ENCODE results near the gene UNC13D.
A peak's percentile ranks its signal among the peaks of the same experiment; 100 is the strongest.
"Not testable (repeated sequence)": the region's sequence is repeated elsewhere in the genome, so short reads cannot be mapped to it uniquely, and the experiment has no call there.

Gene UNC13D

DNA sequence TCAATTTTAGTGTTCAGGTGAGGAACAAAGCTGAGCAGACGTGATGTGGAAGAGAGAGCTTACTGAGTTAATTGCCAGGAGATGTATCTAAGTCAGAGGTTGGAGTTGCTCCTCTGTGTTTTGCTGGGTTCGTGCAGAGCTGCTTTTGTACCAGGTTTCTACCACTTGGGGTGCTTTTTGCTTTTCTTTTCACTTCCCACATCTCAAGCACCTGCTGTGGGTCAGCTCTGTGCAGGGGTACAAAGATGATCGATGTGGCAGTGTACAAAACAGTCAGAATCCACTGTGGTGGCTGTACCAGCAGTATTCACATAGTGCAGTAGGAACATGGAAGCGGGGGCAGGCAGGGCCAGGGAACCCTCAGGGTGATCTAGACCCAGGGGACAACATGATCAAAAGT lies 44.8 kb downstream of the UNC13D start:
- no peak for DNase-seq (ENCODE audit: low read depth in 2 of 2)

GRCh38 chr17:75795820-75796607 lies 48.2 kb downstream of the UNC13D start:
- DNase-seq (ENCODE audit: low read depth in 2 of 2), result no peak

DNA sequence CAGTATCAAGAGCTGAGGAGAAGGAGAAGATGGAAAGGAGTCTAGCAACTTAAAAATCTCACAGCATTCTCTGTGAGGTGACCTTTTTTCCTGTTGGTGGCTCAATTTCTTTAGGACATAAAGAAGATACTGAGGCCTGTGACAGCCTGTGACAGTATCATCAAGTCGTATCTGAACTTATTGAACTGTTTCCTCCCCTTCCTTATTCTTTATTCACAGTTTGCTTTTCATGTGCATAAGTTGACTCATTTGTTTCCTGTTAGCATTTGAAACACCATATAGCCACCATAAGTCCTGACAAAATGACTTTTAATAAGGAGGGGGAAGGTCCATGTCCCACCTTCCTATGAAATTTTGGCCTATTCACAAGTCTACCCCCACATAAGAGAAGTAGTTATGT lies 50.7 kb downstream of the UNC13D start:
- DNase-seq (ENCODE audit: low read depth in 2 of 2), result no peak

DNA sequence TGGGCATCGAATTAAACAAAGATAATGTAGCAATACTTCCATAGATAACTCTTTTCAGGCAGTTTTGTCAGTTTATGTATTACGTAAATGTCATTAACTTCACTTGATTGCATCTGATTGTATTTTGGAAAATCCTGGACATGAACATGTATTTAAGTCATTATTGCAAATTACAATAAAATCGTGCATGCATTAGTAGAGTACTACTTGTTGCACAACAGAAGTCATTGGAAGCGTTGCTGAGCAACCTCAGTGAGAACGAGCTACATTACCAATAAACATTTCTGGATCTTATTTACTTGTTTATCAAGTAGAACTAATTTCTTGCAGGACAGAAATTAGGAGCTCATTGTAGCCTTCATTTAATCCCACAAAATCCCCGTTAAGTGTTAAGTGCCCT lies 53.0 kb downstream of the UNC13D start:
- DNase-seq (ENCODE audit: low read depth in 2 of 2), result no peak

- no peak for DNase-seq (ENCODE audit: low read depth in 2 of 2)
Measured at GRCh38 chr17:75785016-75785890, 59.0 kb downstream of the UNC13D start.

- peak; percentile 89 to 91 for DNase-seq (ENCODE audit: low read depth in 2 of 2)
Measured at GRCh38 chr17:75784473-75785015, 59.7 kb downstream of the UNC13D start, which contains the start of gene UNK. Gene UNK, plus strand, starts transcription at chr17:75784806. Its CDS starts 75 bp downstream, at chr17:75784881.

DNA sequence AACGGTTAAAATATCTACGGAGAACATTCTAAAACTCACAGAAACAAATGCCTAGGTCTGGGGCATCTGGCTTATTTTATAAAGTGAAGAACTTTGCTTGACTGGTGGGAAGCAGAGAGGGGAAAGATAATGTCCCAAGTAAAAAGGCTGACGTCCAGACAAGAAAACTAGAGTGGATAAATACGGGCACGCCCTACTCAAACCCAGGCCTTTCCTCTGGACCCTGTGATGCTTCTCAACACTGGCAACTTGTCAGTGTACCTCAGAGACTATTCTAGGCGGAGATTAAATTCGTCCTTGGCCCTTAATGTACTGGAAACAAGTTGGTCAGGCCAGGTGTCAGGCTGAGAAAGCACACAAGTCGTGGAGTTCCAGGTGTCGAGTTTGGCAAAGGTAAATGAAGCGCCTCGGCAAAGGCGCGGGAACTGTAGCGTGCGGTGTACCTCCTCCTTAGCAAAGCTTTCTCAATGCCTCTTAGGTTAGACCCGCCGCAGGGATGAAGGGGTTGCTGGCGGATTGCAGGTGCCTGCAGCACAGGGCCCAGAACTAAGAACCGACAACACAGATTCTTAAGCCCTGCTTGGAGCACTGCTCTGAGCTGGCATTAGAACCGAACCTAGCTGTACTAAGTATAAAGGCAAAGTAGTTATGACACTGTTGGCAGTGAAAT lies 60.3 kb downstream of the UNC13D start:
- no peak for DNase-seq (ENCODE audit: low read depth in 2 of 2)

DNA sequence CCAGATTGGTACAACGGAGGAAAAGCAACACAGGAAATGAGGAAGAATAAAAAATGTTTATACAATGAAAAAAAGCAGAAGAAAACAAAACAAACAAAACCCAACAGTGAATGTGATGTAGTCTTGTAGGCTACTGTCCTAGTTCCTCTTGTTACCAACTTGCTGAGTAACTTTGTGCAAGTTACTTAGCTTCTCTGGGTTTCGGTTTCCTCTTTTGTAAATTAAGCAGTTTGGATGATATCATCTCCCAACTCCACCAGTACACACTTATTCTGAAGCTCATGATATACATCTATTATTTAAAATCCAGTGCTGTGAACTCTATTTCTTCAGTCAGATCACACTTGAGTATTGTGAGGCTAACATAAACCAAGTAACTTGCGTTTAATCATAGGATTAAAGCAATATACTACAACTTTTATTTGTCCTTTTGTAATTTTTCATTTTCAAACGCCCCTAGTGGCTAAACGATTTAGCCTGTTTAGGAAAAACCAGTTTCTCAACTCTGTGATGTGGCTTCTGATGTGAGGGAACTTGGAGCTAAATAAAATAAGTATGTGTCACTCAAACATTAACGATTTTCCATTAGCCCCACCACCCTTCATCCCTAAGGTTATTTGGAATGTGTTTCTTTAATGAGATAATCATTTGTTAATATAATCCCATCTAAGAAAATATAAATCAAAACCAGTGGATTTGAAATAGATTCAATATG lies 61.0 kb downstream of the UNC13D start:
- no peak for DNase-seq (ENCODE audit: low read depth in 2 of 2)

- no peak for DNase-seq (ENCODE audit: low read depth in 2 of 2)
Measured at GRCh38 chr17:75779987-75780889, 64.0 kb downstream of the UNC13D start.

DNA sequence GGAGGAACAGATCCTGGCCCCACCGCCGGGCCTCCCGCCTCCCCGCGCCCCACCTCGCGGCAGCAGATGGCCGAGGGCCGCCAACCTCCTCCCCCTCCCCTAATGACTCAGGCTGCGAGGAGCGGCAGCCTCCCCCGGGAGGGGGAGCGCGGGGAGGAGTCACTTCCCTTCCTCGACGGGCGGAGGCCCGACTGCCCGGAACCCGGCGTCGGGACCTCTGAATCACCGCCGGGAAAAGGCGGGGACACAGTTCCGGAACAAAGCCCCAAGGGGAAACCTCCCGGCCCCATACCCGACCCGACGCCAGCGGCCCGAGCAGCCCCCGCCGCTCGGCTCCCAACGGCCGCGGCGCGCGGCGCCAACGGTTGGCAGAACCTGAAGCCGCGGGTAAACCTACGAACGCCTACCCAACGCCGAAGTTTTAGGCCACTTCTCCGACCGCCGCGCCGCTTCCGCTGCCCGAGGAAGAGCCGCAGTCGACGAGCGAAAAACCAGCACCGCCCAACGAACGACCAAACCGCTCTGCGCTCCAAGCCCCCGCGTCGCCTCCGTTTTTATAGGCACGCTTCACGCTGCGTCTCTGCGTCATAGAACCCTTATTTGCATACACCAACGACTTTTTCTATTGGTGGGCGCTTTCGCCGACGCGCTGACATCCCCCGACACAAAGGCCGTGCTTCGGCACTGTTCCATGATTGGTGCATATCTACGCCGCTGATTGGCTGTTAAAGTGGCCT lies 64.8 kb downstream of the UNC13D start:
- peak; percentile 83 to 85 for DNase-seq (ENCODE audit: low read depth in 2 of 2)

DNA sequence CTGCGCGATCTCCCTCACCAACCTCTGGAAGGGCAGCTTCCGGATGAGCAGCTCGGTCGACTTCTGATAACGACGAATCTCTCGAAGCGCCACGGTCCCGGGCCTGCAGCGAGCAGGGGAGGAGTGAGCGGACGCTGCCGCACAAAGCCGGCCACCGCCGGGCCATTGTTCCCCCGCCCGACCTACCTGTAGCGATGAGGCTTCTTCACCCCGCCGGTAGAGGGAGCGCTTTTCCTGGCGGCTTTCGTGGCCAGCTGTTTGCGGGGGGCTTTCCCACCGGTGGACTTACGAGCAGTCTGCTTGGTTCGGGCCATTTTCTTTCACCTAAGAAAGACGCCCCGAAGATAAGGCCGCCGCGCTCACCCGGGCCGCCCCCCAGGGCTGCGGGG lies 65.3 kb downstream of the UNC13D start:
- DNase-seq (ENCODE audit: low read depth in 2 of 2), result peak in 1 of 2 donors; percentile 40

- not testable (repeated sequence) for DNase-seq (ENCODE audit: low read depth in 2 of 2)
Measured at GRCh38 chr17:75778066-75778860, 65.9 kb downstream of the UNC13D start.

GRCh38 chr17:75777296-75777922 lies 66.8 kb downstream of the UNC13D start:
- no peak for DNase-seq (ENCODE audit: low read depth in 2 of 2)
